ENCODE measurements around the gene KIAA1191.

- no peak for TF ChIP-seq CTCF (IDR thresholded peaks at IDR 0.05; ENCODE audit: poor library complexity)
- no peak for TF ChIP-seq EZH2phosphoT487 (IDR thresholded peaks at IDR 0.05; ENCODE audit: low read depth, severe bottlenecking, unreplicated experiment)
Measured at GRCh38 chr5:176406436-176407052, 45.0 kb upstream of the KIAA1191 start.
